Lower lobe of right lung (tissue), 2 donors: ENCODE data around the gene IL1RAP. TPM values are rescaled to one million over a fixed set of nuclear protein-coding genes. Genes with fewer than 3 reads are reported as not detected.
A peak's percentile ranks its signal among the peaks of the same experiment; 100 is the strongest.

Source experiments
- ATAC-seq, 2 donors: fragments of 200-7000 bp; cut with Tn5 transposase; one replicate each; pipeline ENCODE4 v1.9.1; 2020 to 2022; ENCODE audit warnings: mild to moderate bottlenecking in 2 of 2, moderate library complexity in 2 of 2
- DNase-seq: peaks from one replicate; pipeline ENCODE4 v3.0.0-alpha.2; 2020
- H3K27ac ChIP-seq: fragments of 200-600 bp; one replicate; pipeline ENCODE4 v1.8.0; 2022
- H3K27me3 ChIP-seq: fragments of 200-600 bp; one replicate; pipeline ENCODE4 v1.8.0; 2022; ENCODE audit warnings: low read depth
- H3K36me3 ChIP-seq: fragments of 200-600 bp; one replicate; pipeline ENCODE4 v1.8.0; 2022; ENCODE audit warnings: mild to moderate bottlenecking
- H3K4me1 ChIP-seq: fragments of 200-600 bp; one replicate; pipeline ENCODE4 v1.8.0; 2022
- H3K4me3 ChIP-seq: fragments of 200-600 bp; one replicate; pipeline ENCODE4 v1.8.0; 2022; ENCODE audit warnings: mild to moderate bottlenecking
- H3K9me3 ChIP-seq: fragments of 200-600 bp; one replicate; pipeline ENCODE4 v1.8.0; 2022
- CTCF ChIP-seq: fragments of 200-600 bp; IDR thresholded peaks from one replicate; pipeline ENCODE4 v1.8.0; 2022; ENCODE audit warnings: antibody characterized with exemption, mild to moderate bottlenecking
- intact Hi-C: fragments of 100-400 bp; cut with DNase I; formaldehyde crosslinking; loops from one replicate; pipeline ENCODE4 v1.11.0; 2022
- total RNA-seq: library from RNA; stranded (reverse); fragmentation: NEBNext Ultra II Directional; extraction: Animal tissue kit (Norgen Biotek cat#: 25700); gene quantifications from one replicate; pipeline ENCODE4 v1.2.1, GENCODE V29; 2021
- donor health status: DM: no; HTN: yes; CAD: no; lungs with severe emphysema.

IL1RAP gene
- total RNA-seq, 1 donor from 2014 or later = 26.8 TPM

GRCh38 chr3:190499122-190499521 is 14.8 kb upstream of the IL1RAP start:
- H3K36me3 ChIP-seq = no peaks in the 10 kb centered on the region
- no peaks in the 10 kb centered on the region for H3K4me1 ChIP-seq
- DNase-seq = no peak
- ATAC-seq = no peak
- no peak overlapping the region for H3K4me3 ChIP-seq
- H3K9me3 ChIP-seq = no peaks in the 10 kb centered on the region
- H3K27ac ChIP-seq = no peak overlapping the region
- intact Hi-C loops = no loop called here
- TF ChIP-seq CTCF = no peak
- H3K27me3 ChIP-seq = no peaks in the 10 kb centered on the region

- DNase-seq = no peak
- H3K27me3 ChIP-seq = no peaks in the 10 kb centered on the region
- H3K4me1 ChIP-seq = peaks cover 11% of the 10 kb centered on the region
- no peaks in the 10 kb centered on the region for H3K36me3 ChIP-seq
- ATAC-seq = peak in 1 of 2 donors; percentile 32
- no peak for TF ChIP-seq CTCF
- H3K9me3 ChIP-seq = no peaks in the 10 kb centered on the region
- H3K4me3 ChIP-seq = no peak overlapping the region
- H3K27ac ChIP-seq = no peak overlapping the region
- intact Hi-C loops = no loop called here
These were observed 10.9 kb upstream of the IL1RAP start for GRCh38 chr3:190502946-190503345.

- intact Hi-C loops = no loop called here
- H3K4me1 ChIP-seq = peaks cover 11% of the 10 kb centered on the region
- no peaks in the 10 kb centered on the region for H3K36me3 ChIP-seq
- ATAC-seq (peak; percentile 48 to 84), DNase-seq (no peak)
- H3K4me3 ChIP-seq = no peak overlapping the region
- no peak overlapping the region for H3K27ac ChIP-seq
- TF ChIP-seq CTCF = peak; percentile 9
- no peaks in the 10 kb centered on the region for H3K27me3 ChIP-seq
- H3K9me3 ChIP-seq = no peaks in the 10 kb centered on the region
These were observed 9.3 kb upstream of the IL1RAP start for GRCh38 chr3:190504354-190505125.

GRCh38 chr3:190505381-190506003 is 8.4 kb upstream of the IL1RAP start:
- Histone ChIP-seq H3K4me3 (no peak overlapping the region), H3K27ac (no peak overlapping the region), H3K36me3 (no peaks in the 10 kb centered on the region), H3K9me3 (no peaks in the 10 kb centered on the region), H3K4me1 (peaks cover 11% of the 10 kb centered on the region), H3K27me3 (no peaks in the 10 kb centered on the region)
- TF ChIP-seq CTCF = no peak
- DNase-seq (no peak), ATAC-seq (peak in 1 of 2 donors; percentile 9)
- intact Hi-C loops = no loop called here

- H3K36me3 ChIP-seq = no peaks in the 10 kb centered on the region
- H3K27me3 ChIP-seq = no peaks in the 10 kb centered on the region
- H3K9me3 ChIP-seq = no peaks in the 10 kb centered on the region
- DNase-seq (no peak), ATAC-seq (no peak)
- intact Hi-C loops = no loop called here
- peaks cover 11% of the 10 kb centered on the region for H3K4me1 ChIP-seq
- TF ChIP-seq CTCF = no peak
- H3K4me3 ChIP-seq = no peak overlapping the region
- no peak overlapping the region for H3K27ac ChIP-seq
These were observed 7.6 kb upstream of the IL1RAP start for GRCh38 chr3:190506271-190506670.
